Activated T-cell treated with anti-CD3 and anti-CD28 coated beads, Interleukin-2, amount 50 U/mL, for 24 hours (primary cell): ENCODE data around the gene TSPAN18.
A peak's percentile ranks its signal among the peaks of the same experiment; 100 is the strongest.

Experiments used
- DNase-seq: peaks from one replicate; pipeline ENCODE4 v3.0.0-alpha.2; 2020
- H3K27ac Mint-ChIP-seq: 2 replicates; pipeline ENCODE4 v1.8.0; 2020; ENCODE audit warnings: mild to moderate bottlenecking, mixed read lengths
- H3K27me3 Mint-ChIP-seq: 2 replicates; pipeline ENCODE4 v1.8.0; 2020; ENCODE audit warnings: mixed read lengths
- H3K36me3 Mint-ChIP-seq: 2 replicates; pipeline ENCODE4 v1.8.0; 2020; ENCODE audit warnings: low read depth, mixed read lengths
- H3K4me1 Mint-ChIP-seq: 2 replicates; pipeline ENCODE4 v1.8.0; 2020; ENCODE audit warnings: low read depth, mixed read lengths
- H3K4me3 Mint-ChIP-seq: 2 replicates; pipeline ENCODE4 v1.8.0; 2020; ENCODE audit warnings: mild to moderate bottlenecking, moderate library complexity, mixed read lengths
- H3K9me3 Mint-ChIP-seq: 2 replicates; pipeline ENCODE4 v1.8.0; 2020; ENCODE audit warnings: mixed read lengths

The TSPAN18 gene, protein sequence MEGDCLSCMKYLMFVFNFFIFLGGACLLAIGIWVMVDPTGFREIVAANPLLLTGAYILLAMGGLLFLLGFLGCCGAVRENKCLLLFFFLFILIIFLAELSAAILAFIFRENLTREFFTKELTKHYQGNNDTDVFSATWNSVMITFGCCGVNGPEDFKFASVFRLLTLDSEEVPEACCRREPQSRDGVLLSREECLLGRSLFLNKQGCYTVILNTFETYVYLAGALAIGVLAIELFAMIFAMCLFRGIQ

DNA sequence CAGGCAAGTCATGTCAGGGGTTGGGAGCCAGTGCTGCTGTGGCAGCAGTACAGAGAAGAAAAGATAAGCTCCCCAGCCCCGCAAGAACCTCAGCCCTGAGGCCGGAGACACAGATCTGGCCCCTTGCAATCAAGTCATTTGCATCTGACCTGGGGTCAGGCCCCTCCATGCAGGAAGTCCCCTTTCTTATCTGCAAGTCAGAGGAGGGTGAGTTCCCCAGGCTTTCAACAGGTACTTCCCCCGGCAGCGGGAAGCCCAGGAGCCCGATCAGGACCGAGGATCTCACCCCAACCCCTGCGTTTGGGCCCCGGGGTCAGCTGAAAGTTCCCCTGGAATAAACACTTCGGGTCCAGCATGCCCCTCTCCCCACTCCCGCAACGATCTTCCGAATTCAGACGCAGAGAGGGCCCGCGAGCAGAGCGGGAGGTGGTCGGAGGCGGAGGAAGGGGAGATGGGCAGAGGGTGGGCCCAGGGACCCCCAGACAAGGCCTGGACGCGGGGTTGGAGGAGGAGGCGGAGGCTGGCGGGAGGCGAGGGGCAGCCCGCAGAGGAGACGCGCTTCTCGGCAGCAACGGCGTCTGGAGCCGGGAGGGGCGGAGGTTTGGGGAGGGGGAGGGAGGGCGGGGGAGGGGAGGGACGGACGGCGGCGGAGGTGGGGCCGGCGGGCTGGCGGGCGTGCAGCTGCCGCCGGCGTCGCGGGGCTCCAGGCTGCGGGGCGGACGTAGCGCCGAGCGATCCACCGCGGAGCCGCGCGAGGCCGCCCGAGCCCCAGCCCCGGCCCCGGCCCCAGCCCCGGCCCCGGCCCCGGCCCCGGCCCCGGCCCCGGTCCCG lies at the start of gene TSPAN18:
TSS of gene TSPAN18 (plus strand) at position 680 of the 831 bp plus-strand sequence. CDS start 179,455 bp downstream, outside the sequence.
- H3K4me3 Mint-ChIP-seq: peak within 1 kb of the TSS; percentile 82
- no peaks in the 10 kb centered on the region for H3K36me3 Mint-ChIP-seq
- H3K27me3 Mint-ChIP-seq: peaks cover 16% of the 10 kb centered on the region
- H3K9me3 Mint-ChIP-seq: no peaks in the 10 kb centered on the region
- peak within 1 kb of the TSS; percentile 80 for H3K27ac Mint-ChIP-seq
- peak; percentile 59 for DNase-seq
- H3K4me1 Mint-ChIP-seq: peaks cover 44% of the 10 kb centered on the region

DNA sequence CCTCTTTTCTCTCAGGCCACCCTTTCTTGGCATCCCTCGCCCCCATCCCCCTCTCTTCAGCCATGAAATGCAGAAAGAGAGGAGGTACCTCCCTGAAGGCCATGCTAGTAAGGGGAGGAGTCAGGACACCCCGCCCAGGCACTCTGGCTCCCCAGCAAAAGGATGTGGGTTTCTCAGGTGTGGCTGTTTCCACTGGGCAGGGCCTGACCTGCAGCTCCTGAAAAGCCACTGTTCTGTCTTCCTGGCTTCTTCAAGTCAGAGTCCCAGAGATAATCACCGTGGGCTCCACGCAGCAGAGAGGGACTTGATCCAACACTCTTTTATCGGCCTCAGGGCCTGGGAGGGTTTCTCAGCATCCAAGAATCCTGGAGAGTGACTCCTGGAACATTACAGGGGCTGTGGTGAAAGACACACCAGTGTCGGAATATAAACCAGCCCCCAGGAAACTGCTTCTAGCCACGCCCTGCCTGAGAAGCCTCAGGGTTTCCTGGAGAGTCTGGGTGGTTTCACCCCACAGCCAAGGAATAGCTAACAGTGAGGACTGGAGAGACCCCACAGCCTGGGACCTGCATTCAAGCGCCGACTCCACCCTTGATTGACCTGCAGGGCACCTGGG lies 45.7 kb upstream of the TSPAN18 start:
- Mint-ChIP-seq H3K36me3 (no peaks in the 10 kb centered on the region), H3K27me3 (no peaks in the 10 kb centered on the region), H3K27ac (peak overlapping the region; percentile 78), H3K4me3 (peak overlapping the region; percentile 7), H3K4me1 (peaks cover 45% of the 10 kb centered on the region), H3K9me3 (no peaks in the 10 kb centered on the region)
- peak; percentile 54 for DNase-seq

DNA sequence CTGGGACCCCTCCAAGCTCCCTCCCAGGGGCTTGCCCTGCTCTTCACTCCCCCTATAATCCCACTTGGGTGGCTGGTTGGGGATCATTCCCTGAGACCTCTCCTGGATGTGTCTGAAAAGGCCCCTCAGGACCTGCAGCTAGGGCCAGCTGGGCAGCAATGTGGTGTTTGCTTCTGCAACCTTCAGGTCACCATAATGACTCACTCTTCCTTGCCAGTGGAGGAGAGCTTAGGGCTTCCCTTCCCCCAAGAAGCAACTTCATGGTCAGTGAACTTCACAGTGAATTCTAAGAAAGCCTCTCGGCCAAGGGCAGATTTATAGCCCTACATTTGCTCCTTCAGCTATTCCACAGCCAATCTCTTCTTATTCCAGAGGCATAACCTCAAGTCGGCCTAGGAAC lies 45.1 kb upstream of the TSPAN18 start:
- H3K4me1 Mint-ChIP-seq: peaks cover 49% of the 10 kb centered on the region

DNA sequence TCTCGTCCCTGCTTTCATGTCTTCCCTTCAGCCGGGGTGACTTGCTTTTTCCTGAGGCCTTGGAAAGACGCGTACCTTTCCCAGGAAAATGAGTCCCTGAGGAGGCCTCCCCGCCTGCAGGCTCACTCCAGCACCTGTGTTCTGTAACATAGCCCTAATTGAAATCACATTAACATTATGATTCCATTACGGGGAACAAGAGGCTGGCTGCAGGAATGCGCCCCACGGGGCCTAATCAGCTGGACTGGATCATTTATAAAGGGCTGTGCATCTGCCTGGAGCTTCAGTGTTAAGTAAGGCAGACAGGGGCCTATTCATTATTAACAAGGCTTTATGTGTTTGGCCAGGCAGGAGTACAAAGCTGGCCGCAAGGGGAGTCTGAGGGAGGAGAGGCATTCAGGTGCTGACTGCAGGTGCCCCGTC lies 41.9 kb upstream of the TSPAN18 start:
- H3K9me3 Mint-ChIP-seq: no peaks in the 10 kb centered on the region
- H3K4me1 Mint-ChIP-seq: peaks cover 47% of the 10 kb centered on the region
- no peak overlapping the region for H3K27ac Mint-ChIP-seq
- no peaks in the 10 kb centered on the region for H3K36me3 Mint-ChIP-seq
- H3K27me3 Mint-ChIP-seq: no peaks in the 10 kb centered on the region
- H3K4me3 Mint-ChIP-seq: no peak overlapping the region
- no peak for DNase-seq

More for the DNA sequence above, 45.1 kb upstream of the TSPAN18 start:
- DNase-seq: no peak
- Mint-ChIP-seq H3K27ac (peak overlapping the region; percentile 78), H3K27me3 (no peaks in the 10 kb centered on the region), H3K4me3 (no peak overlapping the region), H3K9me3 (no peaks in the 10 kb centered on the region), H3K36me3 (no peaks in the 10 kb centered on the region)

DNA sequence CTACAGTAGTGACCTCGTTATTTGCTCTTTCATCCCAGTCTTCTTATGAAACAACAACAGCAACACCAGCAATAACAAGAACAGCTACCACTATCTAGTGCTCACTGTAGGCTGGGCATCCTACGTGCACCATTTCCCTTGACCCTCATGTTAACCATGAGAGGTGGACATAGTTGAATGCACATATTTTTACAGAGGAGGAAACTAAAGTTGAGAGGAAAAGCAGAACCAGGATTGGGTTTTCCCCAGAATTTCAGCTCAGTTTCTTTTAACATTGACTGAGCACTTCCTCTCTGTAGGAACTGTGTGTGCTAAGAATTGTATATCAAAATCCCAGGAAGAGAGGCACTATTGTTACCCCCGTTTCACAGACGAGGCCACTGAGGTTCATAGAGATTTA lies 39.4 kb upstream of the TSPAN18 start:
- no peak overlapping the region for H3K27ac Mint-ChIP-seq
- no peaks in the 10 kb centered on the region for H3K9me3 Mint-ChIP-seq
- H3K4me3 Mint-ChIP-seq: no peak overlapping the region
- peaks cover 22% of the 10 kb centered on the region for H3K4me1 Mint-ChIP-seq
- no peak for DNase-seq
- H3K36me3 Mint-ChIP-seq: no peaks in the 10 kb centered on the region
- no peaks in the 10 kb centered on the region for H3K27me3 Mint-ChIP-seq

GRCh38 chr11:44689265-44689664 lies 37.5 kb upstream of the TSPAN18 start:
- Mint-ChIP-seq H3K27ac (no peak overlapping the region), H3K9me3 (no peaks in the 10 kb centered on the region)

GRCh38 chr11:44690651-44691050 lies 36.1 kb upstream of the TSPAN18 start:
- H3K4me1 Mint-ChIP-seq: peaks cover 21% of the 10 kb centered on the region
- H3K27ac Mint-ChIP-seq: no peak overlapping the region
- H3K4me3 Mint-ChIP-seq: no peak overlapping the region
- no peaks in the 10 kb centered on the region for H3K36me3 Mint-ChIP-seq
- no peaks in the 10 kb centered on the region for H3K9me3 Mint-ChIP-seq
- no peak for DNase-seq
- no peaks in the 10 kb centered on the region for H3K27me3 Mint-ChIP-seq

More at GRCh38 chr11:44689265-44689664, 37.5 kb upstream of the TSPAN18 start:
- DNase-seq: no peak
- H3K4me3 Mint-ChIP-seq: no peak overlapping the region
- H3K36me3 Mint-ChIP-seq: no peaks in the 10 kb centered on the region
- no peaks in the 10 kb centered on the region for H3K27me3 Mint-ChIP-seq
- peaks cover 15% of the 10 kb centered on the region for H3K4me1 Mint-ChIP-seq

GRCh38 chr11:44692460-44692859 lies 34.3 kb upstream of the TSPAN18 start:
- Mint-ChIP-seq H3K27me3 (no peaks in the 10 kb centered on the region), H3K27ac (no peak overlapping the region), H3K9me3 (no peaks in the 10 kb centered on the region), H3K36me3 (no peaks in the 10 kb centered on the region), H3K4me1 (peaks cover 13% of the 10 kb centered on the region), H3K4me3 (no peak overlapping the region)
- DNase-seq: no peak

DNA sequence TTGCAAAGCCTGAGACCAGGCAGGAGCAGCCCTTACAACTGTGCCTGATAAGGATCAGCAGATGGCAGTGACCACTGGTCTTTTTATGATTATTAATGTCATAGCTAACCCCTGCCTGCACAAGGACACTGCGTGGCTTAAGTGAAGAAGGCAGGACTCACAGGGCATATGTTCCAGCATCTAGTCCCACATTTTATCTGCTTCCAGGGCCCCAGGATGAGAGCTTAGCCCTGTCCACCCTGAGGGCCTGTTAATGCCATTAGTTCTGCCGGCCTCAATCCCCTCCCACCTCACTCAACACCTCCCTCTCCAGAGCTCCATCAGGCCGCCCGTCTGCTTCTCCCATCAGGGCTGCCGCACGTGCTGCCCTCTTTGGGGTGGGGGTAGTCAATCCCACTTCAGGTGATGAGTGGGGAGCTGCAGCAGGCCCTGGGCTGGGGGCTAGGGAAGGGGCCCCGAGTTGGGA lies 33.1 kb upstream of the TSPAN18 start:
- DNase-seq: no peak
- no peaks in the 10 kb centered on the region for H3K9me3 Mint-ChIP-seq
- no peak overlapping the region for H3K4me3 Mint-ChIP-seq
- H3K27ac Mint-ChIP-seq: no peak overlapping the region
- H3K27me3 Mint-ChIP-seq: no peaks in the 10 kb centered on the region
- H3K36me3 Mint-ChIP-seq: no peaks in the 10 kb centered on the region
- H3K4me1 Mint-ChIP-seq: peaks cover 8% of the 10 kb centered on the region

DNA sequence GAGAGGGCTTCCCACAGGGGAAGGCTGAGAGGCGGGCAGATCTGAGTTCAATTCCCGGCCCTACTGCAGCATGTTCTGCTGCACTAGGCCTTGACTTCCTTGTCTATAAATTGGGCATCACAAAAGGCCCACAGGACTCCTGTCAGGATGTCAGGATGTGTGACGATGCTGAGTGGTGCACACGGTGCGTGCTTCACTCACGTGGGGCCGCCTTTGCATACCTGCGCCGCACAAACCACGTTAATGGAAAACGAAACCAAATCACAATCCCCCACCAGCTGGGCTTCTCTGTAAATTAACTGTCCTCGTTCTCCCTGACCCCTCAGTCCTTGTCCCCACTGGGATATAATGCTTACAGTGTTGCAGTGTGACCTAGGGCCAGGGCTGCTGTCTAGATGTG lies 32.3 kb upstream of the TSPAN18 start:
- no peaks in the 10 kb centered on the region for H3K36me3 Mint-ChIP-seq
- no peak overlapping the region for H3K4me3 Mint-ChIP-seq
- no peaks in the 10 kb centered on the region for H3K9me3 Mint-ChIP-seq
- no peak for DNase-seq
- H3K4me1 Mint-ChIP-seq: peaks cover 8% of the 10 kb centered on the region
- no peaks in the 10 kb centered on the region for H3K27me3 Mint-ChIP-seq
- no peak overlapping the region for H3K27ac Mint-ChIP-seq

- no peaks in the 10 kb centered on the region for H3K27me3 Mint-ChIP-seq
- no peaks in the 10 kb centered on the region for H3K9me3 Mint-ChIP-seq
- H3K27ac Mint-ChIP-seq: no peak overlapping the region
- no peak overlapping the region for H3K4me3 Mint-ChIP-seq
- H3K36me3 Mint-ChIP-seq: no peaks in the 10 kb centered on the region
- H3K4me1 Mint-ChIP-seq: peaks cover 8% of the 10 kb centered on the region
- no peak for DNase-seq
Observed at GRCh38 chr11:44695169-44695833, 31.5 kb upstream of the TSPAN18 start.

- no peak overlapping the region for H3K4me3 Mint-ChIP-seq
- no peak for DNase-seq
- no peaks in the 10 kb centered on the region for H3K36me3 Mint-ChIP-seq
- no peaks in the 10 kb centered on the region for H3K9me3 Mint-ChIP-seq
- H3K27ac Mint-ChIP-seq: no peak overlapping the region
- peaks cover 8% of the 10 kb centered on the region for H3K4me1 Mint-ChIP-seq
- no peaks in the 10 kb centered on the region for H3K27me3 Mint-ChIP-seq
Observed at GRCh38 chr11:44698252-44698912, 28.4 kb upstream of the TSPAN18 start.

GRCh38 chr11:44699497-44700408 lies 27.0 kb upstream of the TSPAN18 start:
- H3K36me3 Mint-ChIP-seq: no peaks in the 10 kb centered on the region
- H3K27ac Mint-ChIP-seq: no peak overlapping the region
- peaks cover 3% of the 10 kb centered on the region for H3K4me1 Mint-ChIP-seq
- no peak for DNase-seq
- H3K27me3 Mint-ChIP-seq: no peaks in the 10 kb centered on the region
- H3K4me3 Mint-ChIP-seq: no peak overlapping the region
- H3K9me3 Mint-ChIP-seq: peaks cover 4% of the 10 kb centered on the region
